RWPE2 (cell line): ENCODE results near the gene STT3A.

ENCODE experiments used
- ATAC-seq: fragments of 200-7000 bp; cut with Tn5 transposase; 3 replicates; pipeline ENCODE4 v1.9.1; 2021; ENCODE audit warnings: low read depth
- DNase-seq: peaks from one replicate; pipeline ENCODE4 v3.0.0-alpha.2; 2020; ENCODE audit warnings: low spot score
- H3K27ac ChIP-seq: fragments of 450-650 bp; 2 replicates; pipeline ENCODE4 v1.5.1; 2017; ENCODE audit warnings: mild to moderate bottlenecking; ENCODE audit not compliant: poor library complexity, severe bottlenecking
- H3K27me3 ChIP-seq: fragments of 250-450 bp; sonication (Bioruptor Pico); 2 replicates; pipeline ENCODE4 v1.5.1; 2021; ENCODE audit warnings: mild to moderate bottlenecking, moderate library complexity; ENCODE audit not compliant: insufficient read depth, poor library complexity, severe bottlenecking
- H3K36me3 ChIP-seq: fragments of 250-450 bp; sonication (Bioruptor Pico); 2 replicates; pipeline ENCODE4 v1.5.1; 2020; ENCODE audit warnings: low read depth, mild to moderate bottlenecking, moderate library complexity
- H3K4me1 ChIP-seq: fragments of 250-450 bp; sonication (Bioruptor Pico); 2 replicates; pipeline ENCODE4 v1.5.1; 2021; ENCODE audit warnings: mild to moderate bottlenecking, moderate library complexity; ENCODE audit not compliant: insufficient read depth, poor library complexity, severe bottlenecking
- H3K4me3 ChIP-seq: fragments of 250-450 bp; sonication (Bioruptor Pico); 2 replicates; pipeline ENCODE4 v1.5.1; 2021; ENCODE audit warnings: mild to moderate bottlenecking, moderate library complexity; ENCODE audit not compliant: severe bottlenecking
- H3K9me3 ChIP-seq: fragments of 250-450 bp; sonication (Bioruptor Pico); 2 replicates; pipeline ENCODE4 v1.5.1; 2021; ENCODE audit warnings: mild to moderate bottlenecking, moderate library complexity; ENCODE audit not compliant: severe bottlenecking
- CTCF ChIP-seq: fragments of 450-650 bp; IDR thresholded peaks from one replicate; pipeline ENCODE4 v1.5.1; 2017; ENCODE audit warnings: mild to moderate bottlenecking, moderate library complexity; ENCODE audit not compliant: poor library complexity, severe bottlenecking

The STT3A gene

GRCh38 chr11:125609545-125609944 is 16.9 kb downstream of the STT3A start:
- no peak overlapping the region for H3K4me3 ChIP-seq
- DNase-seq (no peak), ATAC-seq (no peak)
- H3K27me3 ChIP-seq = no peaks in the 10 kb centered on the region
- no peaks in the 10 kb centered on the region for H3K4me1 ChIP-seq
- H3K27ac ChIP-seq = no peak overlapping the region
- no peak for TF ChIP-seq CTCF
- H3K9me3 ChIP-seq = no peaks in the 10 kb centered on the region
- H3K36me3 ChIP-seq = peaks cover 98% of the 10 kb centered on the region

GRCh38 chr11:125618383-125618782 is 25.7 kb downstream of the STT3A start:
- Histone ChIP-seq H3K4me3 (no peak overlapping the region), H3K27me3 (no peaks in the 10 kb centered on the region), H3K36me3 (peaks cover 92% of the 10 kb centered on the region), H3K9me3 (no peaks in the 10 kb centered on the region), H3K27ac (no peak overlapping the region), H3K4me1 (peaks cover 7% of the 10 kb centered on the region)
- DNase-seq (no peak), ATAC-seq (no peak)
- no peak for TF ChIP-seq CTCF

DNA sequence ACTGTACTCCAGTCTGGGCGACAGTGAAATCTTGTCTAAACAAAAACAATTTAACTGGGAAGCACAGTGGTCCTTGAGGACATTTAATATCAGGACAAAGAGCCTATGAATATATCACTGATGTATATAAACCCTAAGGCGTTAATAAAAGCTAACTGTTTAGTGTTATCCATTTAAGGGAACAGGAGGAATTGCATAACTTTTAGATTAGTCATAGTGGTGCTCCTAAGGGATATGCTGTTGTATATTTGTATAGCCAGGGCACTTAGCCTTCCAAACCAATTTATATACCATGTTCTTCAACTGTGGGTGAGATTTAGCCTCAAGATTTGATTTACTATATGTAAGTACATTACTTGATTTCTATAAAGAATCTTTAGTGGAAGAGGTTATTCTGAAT is 29.3 kb downstream of the STT3A start:
- Histone ChIP-seq H3K4me3 (no peak overlapping the region), H3K27ac (no peak overlapping the region), H3K4me1 (peaks cover 7% of the 10 kb centered on the region), H3K9me3 (no peaks in the 10 kb centered on the region), H3K36me3 (peaks cover 61% of the 10 kb centered on the region), H3K27me3 (no peaks in the 10 kb centered on the region)
- no peak for TF ChIP-seq CTCF
- DNase-seq = no peak
- peak; percentile 32; the same call in 2 of the 3 replicates for ATAC-seq

GRCh38 chr11:125623064-125623463 is 30.4 kb downstream of the STT3A start:
- DNase-seq (no peak), ATAC-seq (no peak)
- Histone ChIP-seq H3K4me3 (no peak overlapping the region), H3K36me3 (peaks cover 61% of the 10 kb centered on the region), H3K27me3 (no peaks in the 10 kb centered on the region), H3K27ac (no peak overlapping the region), H3K4me1 (peaks cover 18% of the 10 kb centered on the region), H3K9me3 (no peaks in the 10 kb centered on the region)
- no peak for TF ChIP-seq CTCF

GRCh38 chr11:125624756-125625213 is 32.1 kb downstream of the STT3A start, which contains the start of gene CHEK1:
Gene CHEK1, plus strand, starts transcription at chr11:125625163. Its CDS starts 1,606 bp downstream, at chr11:125626769.
- TF ChIP-seq CTCF = no peak
- Histone ChIP-seq H3K27me3 (no peaks in the 10 kb centered on the region), H3K4me3 (peak within 1 kb of the TSS; percentile 62), H3K4me1 (peaks cover 23% of the 10 kb centered on the region), H3K27ac (peak within 1 kb of the TSS; percentile 86), H3K36me3 (peaks cover 61% of the 10 kb centered on the region), H3K9me3 (no peaks in the 10 kb centered on the region)
- no peak for DNase-seq
- no peak for ATAC-seq
